H1 (cell line): ENCODE data around the gene UBASH3B. TPM values are rescaled to one million over a fixed set of nuclear protein-coding genes. Genes with fewer than 3 reads are reported as not detected.

Experiments
- CEBPB ChIP-seq: IDR thresholded peaks from 2 replicates; pipeline ENCODE4 v1.6.1; 2012; ENCODE audit warnings: low read depth, low read length
- polyA plus RNA-seq, 7 experiments: library from polyadenylated mRNA; depleted of rRNA in 3 of 7; stranded (reverse) in 5 of 7; unstranded in 2 of 7; fragments of >200 nt in 5 of 7; fragments of 200-250 nt in 2 of 7; gene quantifications; 1 replicate in 5 of 7; 2 replicates in 1 of 7; 4 replicates in 1 of 7; pipeline versions ENCODE4 v1.2.1 to v1.2.3, GENCODE V29; 2011 to 2013; ENCODE audit warnings: missing spikeins in 2 of 7, mixed read lengths in 2 of 7
- total RNA-seq: library from RNA; stranded (reverse); fragmentation: NEBNext Ultra II Directional; extraction: Animal tissue kit (Norgen Biotek cat#: 25700); gene quantifications from 2 replicates; pipeline ENCODE4 v1.2.1, GENCODE V29; 2021

UBASH3B gene
- total and polyA plus RNA-seq, 2 of the 8 experiments (the other 6 are each of a cell fraction or from before 2014, with no cell fraction given): 7.5 to 9.5 TPM

GRCh38 chr11:122832721-122833470 lies 177.4 kb downstream of the UBASH3B start (continued):
- no peak for TF ChIP-seq CEBPB
